Dermis blood vessel endothelial cell (primary cell): ENCODE measurements around the gene PXK. TPM values are rescaled to one million over a fixed set of nuclear protein-coding genes. Genes with fewer than 3 reads are reported as not detected.

Experiments
- DNase-seq: peaks from one replicate; pipeline ENCODE4 v3.0.0; 2010
- total RNA-seq: library from RNA; depleted of rRNA; stranded (reverse); fragments of >200 nt; gene quantifications from 2 replicates; pipeline ENCODE4 v1.2.3, GENCODE V29; 2014

The PXK gene
- total RNA-seq, 1 donor from 2014 or later = 30.6 TPM

- DNase-seq = no peak
Measured at GRCh38 chr3:58470363-58471024, 137.8 kb downstream of the PXK start.

DNA sequence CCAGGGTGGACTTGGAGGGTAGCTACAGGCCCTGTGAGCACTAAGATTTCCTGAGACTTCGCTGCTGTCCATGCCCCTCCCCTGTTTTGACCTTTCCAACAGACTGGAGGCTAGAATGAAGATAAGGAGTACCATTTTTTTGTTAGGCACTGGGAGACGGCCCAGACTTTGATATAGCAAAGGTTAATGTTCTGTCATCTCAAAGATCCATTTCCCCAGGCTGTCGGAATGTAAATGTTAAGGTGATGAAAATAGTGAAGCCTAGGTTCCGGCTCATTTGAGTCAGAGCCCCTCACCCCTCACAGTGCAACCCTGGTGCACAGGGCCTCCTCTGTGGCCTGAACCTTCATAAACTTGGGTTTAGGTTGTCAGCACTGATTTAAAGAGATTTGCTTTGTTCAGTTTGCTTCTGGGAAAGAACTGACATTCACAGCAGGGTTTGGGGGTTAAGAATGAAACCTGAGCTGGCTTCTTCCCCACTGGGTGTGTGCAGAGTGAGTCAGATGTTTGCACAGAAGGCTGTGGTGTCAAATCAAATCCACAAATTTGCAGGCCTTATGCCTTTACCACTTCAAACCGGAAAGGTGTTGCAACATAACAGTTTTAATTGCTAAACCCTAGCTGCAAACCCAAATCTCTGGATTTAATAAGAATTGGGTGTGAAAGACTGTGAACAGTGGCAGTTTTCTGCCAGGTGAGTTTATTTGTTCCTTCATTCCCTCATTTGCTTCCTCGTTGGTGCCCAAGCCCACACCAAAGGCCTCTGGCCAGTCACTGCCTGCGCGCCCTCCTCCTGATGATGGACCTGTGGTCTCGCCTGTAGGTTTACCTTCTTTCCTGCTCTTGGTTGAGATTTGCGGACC lies 138.6 kb downstream of the PXK start:
- peak; percentile 17 for DNase-seq

DNA sequence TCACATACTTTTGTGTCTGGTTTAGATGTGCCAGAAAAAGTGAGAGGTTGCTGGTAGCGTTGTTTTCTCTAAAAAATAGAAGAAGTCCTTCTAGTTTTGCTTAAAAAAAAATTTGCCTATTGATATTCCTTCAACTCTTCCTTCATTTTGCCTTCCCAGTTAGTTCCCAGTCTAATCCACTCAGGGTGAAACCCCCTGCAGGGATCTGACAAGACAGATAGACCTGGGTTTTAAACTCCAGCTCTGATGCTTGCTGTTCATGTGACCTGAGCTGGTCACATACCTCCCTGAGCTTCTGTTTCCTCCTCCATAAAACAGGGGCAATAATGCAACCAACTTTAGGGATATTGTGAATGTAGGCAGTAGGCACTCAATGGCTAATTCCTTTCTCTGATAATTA lies 140.6 kb downstream of the PXK start:
- DNase-seq = no peak

DNA sequence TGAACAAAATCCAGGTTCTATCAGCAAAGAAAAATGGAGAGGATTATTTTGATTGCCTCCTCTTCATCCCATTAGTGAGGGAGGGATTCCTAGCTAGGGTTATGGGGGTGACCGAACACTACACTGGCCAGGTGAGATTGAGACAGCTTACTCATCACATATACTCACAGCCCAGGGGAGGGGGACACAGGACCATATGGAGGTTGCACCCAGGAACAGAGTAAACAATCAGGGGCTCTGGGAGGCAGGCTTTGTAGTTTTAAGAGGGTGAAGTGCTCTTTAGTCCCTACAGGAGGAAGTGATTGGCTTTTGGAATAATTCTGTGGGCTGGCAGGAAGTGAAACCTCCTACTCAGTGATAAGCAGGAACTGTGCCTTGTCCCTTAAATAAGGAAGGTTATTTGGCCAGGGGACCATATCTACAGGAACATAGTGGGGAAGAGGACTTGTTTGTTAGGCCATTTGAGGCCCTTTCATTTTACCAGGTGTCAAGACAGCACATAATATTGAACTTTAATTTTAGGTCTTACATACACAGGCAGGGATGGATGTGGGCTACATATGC lies 141.7 kb downstream of the PXK start:
- DNase-seq = no peak

DNA sequence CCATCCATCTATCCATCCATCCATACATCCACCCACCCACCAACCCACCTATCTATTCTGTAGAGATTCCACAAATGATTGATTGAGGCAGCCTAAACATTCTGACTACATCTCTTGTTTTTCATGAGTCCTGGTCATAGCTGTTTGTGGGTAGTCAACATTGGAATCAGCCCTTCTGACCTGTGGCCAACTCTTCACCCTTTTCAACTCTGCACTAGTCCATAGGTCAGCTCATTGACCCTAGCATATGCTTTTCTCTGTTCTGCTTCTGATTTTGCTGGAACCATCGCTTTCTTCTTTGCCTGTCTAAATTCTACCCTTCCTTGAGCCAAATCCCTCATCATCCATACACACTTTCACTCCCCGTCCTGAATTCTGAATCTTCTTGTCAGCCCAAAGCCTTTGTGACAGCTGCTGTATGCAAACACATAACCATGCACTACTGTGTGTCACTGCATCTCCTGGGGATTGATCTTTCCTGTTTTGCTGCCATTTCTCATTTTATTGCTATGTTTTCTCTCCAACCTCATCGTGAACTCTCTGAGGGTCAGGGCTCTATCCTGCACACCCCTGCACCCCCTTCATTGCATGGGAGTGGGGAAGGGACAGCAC lies 142.4 kb downstream of the PXK start:
- no peak for DNase-seq

Other genes with a start within 250 kb of the PXK start
- gene DNASE1L3, start 121.9 kb upstream of the PXK start, total RNA-seq = 1.7 and 10.6 TPM in 2 replicates
- gene ABHD6, start 95.1 kb upstream of the PXK start, total RNA-seq = 21.7 and 43.1 TPM in 2 replicates
- 20.3 and 22.0 TPM in 2 replicates for gene RPP14, start 26.6 kb upstream of the PXK start, total RNA-seq
- gene HTD2, start 26.4 kb upstream of the PXK start, total RNA-seq = 10.2 and 16.0 TPM in 2 replicates
- 130 and 135 TPM in 2 replicates for gene PDHB, start 100.9 kb downstream of the PXK start, total RNA-seq
- gene KCTD6, start 159.2 kb downstream of the PXK start, total RNA-seq = 7.3 and 10.6 TPM in 2 replicates
- 0.70 and 1.5 TPM in 2 replicates for gene ACOX2, start 204.3 kb downstream of the PXK start, total RNA-seq
- gene FAM107A, start 244.5 kb downstream of the PXK start, total RNA-seq = 2.9 and 9.3 TPM in 2 replicates